Kidney (tissue), 14 donors: ENCODE data around the gene OGFOD2. TPM values are rescaled to one million over a fixed set of nuclear protein-coding genes. Genes with fewer than 3 reads are reported as not detected.

ENCODE experiments used
- DNase-seq, 5 donors: peaks; one replicate each; pipeline ENCODE4 v3.0.0-alpha.2; 2013 to 2020
- FAIRE-seq: peaks from 2 replicates; lab custom pipeline; 2012; peaks lifted over from hg19 to GRCh38; lab: Jason Lieb, UNC
- H3K27ac ChIP-seq, 2 donors: one replicate each; pipeline ENCODE4 v1.7.0; 2013; ENCODE audit warnings: low read depth in 2 of 2, low read length in 2 of 2, inconsistent platforms in 1 of 2
- H3K27me3 ChIP-seq: one replicate; pipeline ENCODE4 v1.7.1; 2013; ENCODE audit warnings: low read length, inconsistent platforms; ENCODE audit not compliant: control insufficient read depth, insufficient read depth
- H3K36me3 ChIP-seq, 3 donors: one replicate each; pipeline versions ENCODE4 v1.7.0 to v1.7.1; 2013; ENCODE audit warnings: low read length in 3 of 3, control low read depth in 1 of 3, inconsistent platforms in 1 of 3; ENCODE audit not compliant: insufficient read depth in 3 of 3, control insufficient read depth in 2 of 3
- H3K4me1 ChIP-seq, 3 donors: one replicate each; pipeline versions ENCODE4 v1.7.0 to v1.7.1; 2013; ENCODE audit warnings: low read length in 3 of 3, inconsistent platforms in 1 of 3, low read depth in 1 of 3; ENCODE audit not compliant: control insufficient read depth in 2 of 3, insufficient read depth in 2 of 3
- H3K4me3 ChIP-seq, 3 donors: one replicate each; pipeline versions ENCODE4 v1.7.0 to v1.8.1; 2013; ENCODE audit warnings: low read length in 3 of 3, control low read depth in 1 of 3, inconsistent platforms in 1 of 3
- H3K9ac ChIP-seq, 3 donors: one replicate each; pipeline versions ENCODE4 v1.7.0 to v1.7.1; 2013; ENCODE audit warnings: low read length in 3 of 3, control low read depth in 1 of 3, inconsistent platforms in 1 of 3
- H3K9me3 ChIP-seq, 3 donors: one replicate each; pipeline versions ENCODE4 v1.7.0 to v1.7.1; 2013; ENCODE audit warnings: low read length in 3 of 3, control low read depth in 1 of 3, inconsistent platforms in 1 of 3; ENCODE audit not compliant: control insufficient read depth in 2 of 3, insufficient read depth in 1 of 3
- CTCF ChIP-seq: IDR thresholded peaks from 3 replicates; pipeline ENCODE4 v1.5.1; 2012; ENCODE audit warnings: mild to moderate bottlenecking, moderate library complexity, borderline replicate concordance; ENCODE audit not compliant: insufficient read depth; ENCODE audit errors: extremely low read depth
- intact Hi-C: fragments of 100-400 bp; cut with DNase I; formaldehyde crosslinking; loops from one replicate; pipeline ENCODE4 v1.11.1; 2022
- polyA plus RNA-seq: library from polyadenylated mRNA; stranded (reverse); fragments of 350-450 nt; fragmentation: Illumina TruSeq; extraction: RNeasy Lipid Tissue Mini Kit (QIAGEN cat#74804); gene quantifications from one replicate; pipeline ENCODE4 v1.2.3, GENCODE V29; 2014; ENCODE audit warnings: low read depth, low replicate concordance; ENCODE audit not compliant: insufficient read depth
- total RNA-seq: library from RNA; stranded (reverse); fragmentation: NEBNext Ultra II Directional; extraction: Animal tissue kit (Norgen Biotek cat#: 25700); gene quantifications from one replicate; pipeline ENCODE4 v1.2.1, GENCODE V29; 2021
- donor health status: control.
- donor health status: control.
- donor health status: control.
- donor health status: control.
- donor health status: control.
- donor health status: DM: yes; HTN: yes; CAD: no.
- donor health status: Normal renal cell carcinoma (clear cell type).

The OGFOD2 gene
- total and polyA plus RNA-seq, 2 donors from 2014 or later = 22.9 to 27.5 TPM

- peak within 1 kb of the TSS; percentile 57 to 69 for H3K27ac ChIP-seq
- H3K27me3 ChIP-seq = no peaks in the 10 kb centered on the region
- peak within 1 kb of the TSS; percentile 61 to 88 (median 73) for H3K9ac ChIP-seq
- TF ChIP-seq CTCF = no peak
- peak within 1 kb of the TSS; percentile 75 to 77 (median 77) for H3K4me3 ChIP-seq
- H3K9me3 ChIP-seq = no peaks in the 10 kb centered on the region
- DNase-seq (peak; percentile 52 to 91 (median 76)), FAIRE-seq (no peak)
- H3K4me1 ChIP-seq = peaks cover 3 to 59% (median 24%) of the 10 kb centered on the region in 3 donors
- intact Hi-C loops = no loop called here
- H3K36me3 ChIP-seq = peaks cover 0 to 7% (median 3%) of the 10 kb centered on the region in 3 donors
These were observed 5.4 kb downstream of the OGFOD2 start, which contains the start of gene ARL6IP4 for GRCh38 chr12:122980183-122981035. Gene ARL6IP4, plus strand, starts transcription at chr12:122980681. Its CDS starts 459 bp downstream, at chr12:122981140.

GRCh38 chr12:122981036-122981471, 6.0 kb downstream of the OGFOD2 start:
- H3K4me1 ChIP-seq = peaks cover 3 to 57% (median 22%) of the 10 kb centered on the region in 3 donors
- H3K4me3 ChIP-seq = peak overlapping the region; percentile 75 to 77 (median 77)
- peaks cover 0 to 7% (median 3%) of the 10 kb centered on the region in 3 donors for H3K36me3 ChIP-seq
- peak in 2 of 5 donors; percentile 46 to 71 for DNase-seq
- no peaks in the 10 kb centered on the region for H3K9me3 ChIP-seq
- no peak for TF ChIP-seq CTCF
- no peak for FAIRE-seq
- intact Hi-C loops = no loop called here
- peak overlapping the region; percentile 57 to 69 for H3K27ac ChIP-seq
- H3K9ac ChIP-seq = peak overlapping the region; percentile 59 to 88 (median 73)
- no peaks in the 10 kb centered on the region for H3K27me3 ChIP-seq

- intact Hi-C loops = no loop called here
- no peak for TF ChIP-seq CTCF
- no peaks in the 10 kb centered on the region for H3K27me3 ChIP-seq
These were observed 6.8 kb downstream of the OGFOD2 start for GRCh38 chr12:122981587-122982476.

More at GRCh38 chr12:122981587-122982476, 6.8 kb downstream of the OGFOD2 start:
- H3K9ac ChIP-seq = peak overlapping the region; percentile 59 to 88 (median 73)
- DNase-seq (peak in 2 of 5 donors; percentile 50 to 66), FAIRE-seq (no peak)
- H3K27ac ChIP-seq = no peak overlapping the region
- peaks cover 0 to 7% (median 3%) of the 10 kb centered on the region in 3 donors for H3K36me3 ChIP-seq
- peaks cover 3 to 49% (median 19%) of the 10 kb centered on the region in 3 donors for H3K4me1 ChIP-seq
- H3K9me3 ChIP-seq = no peaks in the 10 kb centered on the region
- H3K4me3 ChIP-seq = peak overlapping the region; percentile 75 to 77 (median 77)
